Pancreas (tissue), 10 donors: ENCODE measurements around the gene NHERF2. TPM values are rescaled to one million over a fixed set of nuclear protein-coding genes. Genes with fewer than 3 reads are reported as not detected.
A peak's percentile ranks its signal among the peaks of the same experiment; 100 is the strongest.

Experiments used
- ATAC-seq, 4 donors: fragments of 200-7000 bp; cut with Tn5 transposase; one replicate each; pipeline versions ENCODE4 v1.8.0 to v1.9.1; 2020; ENCODE audit warnings: mild to moderate bottlenecking in 4 of 4, moderate library complexity in 4 of 4
- DNase-seq, 6 donors: peaks; one replicate each; pipeline ENCODE4 v3.0.0-alpha.2; 2020
- FAIRE-seq: peaks from 2 replicates; lab custom pipeline; 2012; peaks lifted over from hg19 to GRCh38; lab: Jason Lieb, UNC
- H3K27ac ChIP-seq, 4 donors: fragments of 200-600 bp; sonication (generic); 1 replicate in 3 of 4; 2 replicates in 1 of 4; pipeline versions ENCODE4 v1.5.0 to v1.8.0; 2020
- H3K27me3 ChIP-seq, 4 donors: fragments of 200-600 bp; one replicate each; pipeline ENCODE4 v1.8.0; 2021
- H3K36me3 ChIP-seq, 3 donors: fragments of 200-600 bp; sonication (generic) in 1 of 3; one replicate each; pipeline versions ENCODE4 v1.5.0 to v1.8.0; 2020 to 2021
- H3K4me1 ChIP-seq, 3 donors: fragments of 200-600 bp; one replicate each; pipeline ENCODE4 v1.8.0; 2021
- H3K4me3 ChIP-seq, 4 donors: fragments of 200-600 bp; sonication (generic) in 2 of 4; one replicate each; pipeline versions ENCODE4 v1.5.0 to v1.8.0; 2020 to 2021
- H3K9me3 ChIP-seq, 4 donors: fragments of 200-600 bp; one replicate each; pipeline ENCODE4 v1.8.0; 2021
- CTCF ChIP-seq, 4 donors: fragments of 200-600 bp; sonication (generic) in 3 of 4; IDR thresholded peaks; one replicate each; pipeline versions ENCODE4 v1.5.0 to v1.8.0; 2021; ENCODE audit warnings: antibody characterized with exemption in 4 of 4
- whole genome bisulfite sequencing, 2 donors: extraction: QIAGEN DNeasy Blood & Tissue Kit; methylation state at CpG; one replicate each; pipeline ENCODE4 v1.1.7; 2013; 5-methylcytosine and 5-hydroxymethylcytosine counted together
- intact Hi-C, 3 donors: fragments of 100-400 bp; cut with DNase I; formaldehyde crosslinking; loops; one replicate each; pipeline versions ENCODE4 v1.11.1 to v1.14.2; 2022
- polyA plus RNA-seq, 2 donors: library from polyadenylated mRNA; stranded (reverse); fragments of 200-250 nt; gene quantifications; one replicate each; pipeline ENCODE4 v1.2.3, GENCODE V29; 2013
- total RNA-seq, 6 donors: library from RNA; stranded (reverse); fragmentation: NEBNext Ultra II Directional in 4 of 6; extraction: Animal tissue kit (Norgen Biotek cat#: 25700) in 4 of 6; gene quantifications; one replicate each; pipeline versions ENCODE4 v1.2.1 to v1.2.4, GENCODE V29; 2021 to 2023
- donor health status: healthy with polysubstance abuse.
- donor health status: DM: no; HTN: no; CAD: no; lungs with moderate emphysema.
- donor health status: DM: no; HTN: no; CAD: no.
- donor health status: control.
- donor health status: control.
- donor health status: Bipolar disorder and iron deficiency.
- donor health status: DM: yes; HTN: yes; CAD: no.
- donor health status: DM: no; HTN: no; CAD: no.
- donor health status: DM: no; HTN: no; CAD: no.
- donor health status: DM: yes; HTN: yes; CAD: no.

The NHERF2 gene
- total and polyA plus RNA-seq, 8 donors, result 14.7 to 144 (median 26.3) TPM

GRCh38 chr16:2038382-2039231 lies 11.9 kb downstream of the NHERF2 start:
- Histone ChIP-seq H3K4me3 (no peak overlapping the region), H3K36me3 (no peaks in the 10 kb centered on the region)
- ATAC-seq, result no peak

GRCh38 chr16:2039274-2040031 lies 12.8 kb downstream of the NHERF2 start:
- FAIRE-seq, result no peak
- TF ChIP-seq CTCF (IDR thresholded peaks at IDR 0.05), result no peak
- ATAC-seq, result peak; percentile 26 to 56 (median 42)
- peak in 2 of 6 donors; percentile 45 to 81 for DNase-seq
- intact Hi-C loops, result no loop called here
- no peaks in the 10 kb centered on the region for H3K27me3 ChIP-seq
- 75% methylated on average over 25 to 29 of the region's 29 CpGs for WGBS, 2 donors
- no peak overlapping the region for H3K4me3 ChIP-seq
- H3K27ac ChIP-seq, result peak overlapping the region in 2 of 4 donors; percentile 19 to 39
- H3K36me3 ChIP-seq, result no peaks in the 10 kb centered on the region
- H3K4me1 ChIP-seq, result no peaks in the 10 kb centered on the region
- H3K9me3 ChIP-seq, result no peaks in the 10 kb centered on the region

More at GRCh38 chr16:2038382-2039231, 11.9 kb downstream of the NHERF2 start:
- peak overlapping the region in 3 of 4 donors; percentile 19 to 39 (median 38) for H3K27ac ChIP-seq
- no peaks in the 10 kb centered on the region for H3K4me1 ChIP-seq
- intact Hi-C loops, result no loop called here
- no peaks in the 10 kb centered on the region for H3K27me3 ChIP-seq
- no peaks in the 10 kb centered on the region for H3K9me3 ChIP-seq
- FAIRE-seq (no peak), DNase-seq (peak in 2 of 6 donors; percentile 40 to 79)
- 82 to 84% methylated on average over 40 to 41 of the region's 41 CpGs for WGBS, 2 donors
- TF ChIP-seq CTCF (IDR thresholded peaks at IDR 0.05), result no peak

GRCh38 chr16:2040041-2040786 lies 13.5 kb downstream of the NHERF2 start:
- FAIRE-seq, result no peak

More at GRCh38 chr16:2040041-2040786, 13.5 kb downstream of the NHERF2 start:
- no peak overlapping the region for H3K4me3 ChIP-seq
- H3K36me3 ChIP-seq, result no peaks in the 10 kb centered on the region
- H3K27ac ChIP-seq, result peak overlapping the region in 1 of 4 donors; percentile 28
- H3K9me3 ChIP-seq, result no peaks in the 10 kb centered on the region
- intact Hi-C loops, result no loop called here
- no peak for TF ChIP-seq CTCF (IDR thresholded peaks at IDR 0.05)
- no peak for ATAC-seq
- no peaks in the 10 kb centered on the region for H3K27me3 ChIP-seq
- peak in 1 of 6 donors; percentile 72 for DNase-seq
- 87 to 88% methylated on average over 24 of the region's 24 CpGs for WGBS, 2 donors
- no peaks in the 10 kb centered on the region for H3K4me1 ChIP-seq
